Lower leg skin (tissue), 3 donors: ENCODE measurements around the gene DLG5.

ENCODE experiments used
- CTCF ChIP-seq, 3 donors: fragments of 450-650 bp; IDR thresholded peaks; one replicate each; pipeline ENCODE4 v1.5.1; 2016; ENCODE audit warnings: antibody characterized with exemption in 3 of 3, mild to moderate bottlenecking in 3 of 3, moderate library complexity in 2 of 3
- POLR2A ChIP-seq, 2 donors: fragments of 450-650 bp; IDR thresholded peaks; one replicate each; pipeline ENCODE4 v1.6.1; 2016 to 2017; ENCODE audit warnings: antibody characterized with exemption in 2 of 2, mild to moderate bottlenecking in 1 of 2, moderate library complexity in 1 of 2

- TF ChIP-seq POLR2A (IDR thresholded peaks at IDR 0.05), result no peak
- TF ChIP-seq CTCF (IDR thresholded peaks at IDR 0.05), result no peak
These were observed 21.3 kb downstream of the DLG5 start for GRCh38 chr10:77905086-77905748.
